ENCODE results near the gene ZNF701. TPM values are rescaled to one million over a fixed set of nuclear protein-coding genes. Genes with fewer than 3 reads are reported as not detected.
"Not testable (repeated sequence)": the region's sequence is repeated elsewhere in the genome, so short reads cannot be mapped to it uniquely, and the experiment has no call there.

ZNF701 gene
- total and polyA plus RNA-seq, 2 of the 13 experiments (the other 11 are each of a cell fraction or from before 2014, with no cell fraction given): 4.5 to 6.3 TPM

DNA sequence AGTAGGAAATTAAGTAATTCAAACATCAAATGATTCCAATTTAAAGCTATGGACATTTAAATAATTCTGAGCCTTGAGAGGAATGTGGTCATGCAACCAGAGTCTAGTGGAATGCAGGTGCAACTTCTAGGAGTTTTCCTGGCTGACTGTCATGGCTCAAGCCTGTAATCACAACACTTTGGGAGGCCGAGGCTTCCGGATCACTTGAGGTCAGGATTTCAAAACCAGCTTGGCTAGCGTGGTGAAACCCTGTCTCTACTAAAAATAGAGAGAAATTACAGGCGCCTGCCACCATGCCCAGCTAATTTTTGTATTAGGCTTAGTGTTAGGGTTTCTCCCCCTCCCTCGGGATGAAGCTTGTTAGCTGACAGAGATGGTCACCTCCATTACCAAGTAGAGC is 36.2 kb upstream of the ZNF701 start:
- no TSS peak for BruUV-seq (replicated peaks)
- Histone ChIP-seq H3K4me1 (ENCODE audit: insufficient read depth, low read length) (peaks cover 4% of the 10 kb centered on the region), H3K9me3 (ENCODE audit: low read length) (peaks cover 3% of the 10 kb centered on the region), H3K36me3 (replicated peaks in 1 of 2; ENCODE audit: control insufficient read depth in 1 of 2, insufficient read depth in 2 of 2, low read length in 2 of 2) (peaks cover 0 to 8% of the 10 kb centered on the region in 2 experiments; a peak in 3 of 5 replicates), H3K4me3 (replicated peaks in 1 of 3; ENCODE audit: insufficient read depth in 1 of 3, low read depth in 2 of 3, low read length in 3 of 3) (no peak overlapping the region), H2AFZ (ENCODE audit: low read length) (no peak overlapping the region), H4K20me1 (ENCODE audit: insufficient read depth, low read length) (no peaks in the 10 kb centered on the region), H3K27ac (ENCODE audit: extremely low read length, insufficient read depth, low read length) (no peak overlapping the region), H3K79me2 (ENCODE audit: insufficient read depth, low read length) (no peaks in the 10 kb centered on the region), H3K9ac (ENCODE audit: insufficient read depth, low read depth, low read length) (no peak overlapping the region), H3K27me3 (ENCODE audit: control insufficient read depth in 1 of 2, insufficient read depth in 2 of 2, low read length in 2 of 2) (no peaks in the 10 kb centered on the region), H3K4me2 (ENCODE audit: low read depth, low read length) (no peak overlapping the region)
- CTCF ChIA-PET (ENCODE audit: low intra/inter-chr PET ratio, low total read pairs): no interaction called here
- FAIRE-seq: no peak
- POLR2A ChIA-PET: interaction anchor here (0.6 kb wide), 1 partner anchor 146 kb away, joined by 6 read pairs; no protein-coding TSS in a partner anchor
- 95% methylated on average over 3 of the region's 5 CpGs for WGBS (ENCODE audit: low lambda C conversion rate)
- no peak for ATAC-seq
- no peak for TF ChIP-seq DNMT3B (CRISPR knock-in tag; conservative IDR thresholded peaks at IDR 0.05)
- no peak for TF ChIP-seq JUN (CRISPR knock-in tag; IDR thresholded peaks at IDR 0.05)
- no peak for TF ChIP-seq ZBTB7A (CRISPR knock-in tag; IDR thresholded peaks at IDR 0.05)
- TF ChIP-seq SYNCRIP (IDR thresholded peaks at IDR 0.05; ENCODE audit: insufficient read depth, low read depth, low read length): no peak
- TF ChIP-seq, protein P1, sequence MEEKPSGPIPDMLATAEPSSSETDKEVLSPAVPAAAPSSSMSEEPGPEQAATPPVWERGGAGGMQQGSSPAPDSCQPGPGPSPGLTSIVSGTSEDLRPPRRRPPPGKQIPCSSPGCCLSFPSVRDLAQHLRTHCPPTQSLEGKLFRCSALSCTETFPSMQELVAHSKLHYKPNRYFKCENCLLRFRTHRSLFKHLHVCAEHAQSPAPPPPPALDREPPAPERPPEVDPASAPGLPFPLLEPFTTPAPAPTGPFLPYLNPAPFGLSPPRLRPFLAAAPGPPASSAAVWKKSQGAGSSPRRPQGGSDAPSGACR (CRISPR knock-in tag; IDR thresholded peaks at IDR 0.05): no peak
- no peak for TF ChIP-seq ZNF775 (CRISPR knock-in tag; IDR thresholded peaks at IDR 0.05; ENCODE audit: borderline replicate concordance)
- no peak for TF ChIP-seq FOXO1 (CRISPR knock-in tag; IDR thresholded peaks at IDR 0.05)
- no peak for TF ChIP-seq FLYWCH1 (CRISPR knock-in tag; IDR thresholded peaks at IDR 0.05)
- no peak for TF ChIP-seq ZNF431 (CRISPR knock-in tag; IDR thresholded peaks at IDR 0.05; ENCODE audit: borderline replicate concordance, low read depth)
- TF ChIP-seq ZNF780A (CRISPR knock-in tag; IDR thresholded peaks at IDR 0.05): no peak
- no peak for TF ChIP-seq ZFYVE20 (CRISPR knock-in tag; IDR thresholded peaks at IDR 0.05; ENCODE audit: borderline replicate concordance, low read depth)
- TF ChIP-seq NFATC3 (CRISPR knock-in tag; IDR thresholded peaks at IDR 0.05): no peak
- in situ Hi-C loops (cut with HindIII; ENCODE audit: extremely low pct_ligation_motif_present, low pct_unique_long_range_greater_than_20kb): no loop called here
- DNase-seq (ENCODE audit: low spot score): no peak
- intact Hi-C loops (cut with micrococcal nuclease; ENCODE audit: unreplicated experiment): no loop called here

DNA sequence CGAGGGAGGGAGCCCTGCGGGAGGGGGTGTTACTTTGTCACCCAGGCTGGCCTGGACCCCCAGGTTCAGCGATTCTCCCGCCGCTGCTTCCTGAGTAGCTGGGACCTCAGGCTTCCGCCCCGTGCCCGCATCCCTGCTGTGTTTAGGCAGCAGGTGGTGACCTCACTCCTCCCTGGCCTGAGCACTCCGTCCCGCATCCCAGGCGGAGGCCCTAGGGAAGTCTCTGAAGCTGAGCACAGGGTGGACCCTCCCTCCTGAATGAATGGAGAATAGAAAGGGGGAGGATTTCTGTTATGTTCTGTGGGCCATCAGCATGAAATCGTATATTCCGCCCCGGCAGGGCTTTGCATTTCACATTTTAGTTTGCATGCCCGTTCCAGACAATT is 34.7 kb upstream of the ZNF701 start:
- H3K4me2 ChIP-seq (ENCODE audit: low read depth, low read length); intact Hi-C loops (cut with micrococcal nuclease; ENCODE audit: unreplicated experiment); FAIRE-seq; H3K4me3 ChIP-seq (replicated peaks in 1 of 3; ENCODE audit: insufficient read depth in 1 of 3, low read depth in 2 of 3, low read length in 3 of 3); BruUV-seq (replicated peaks); CTCF ChIA-PET (ENCODE audit: low intra/inter-chr PET ratio, low total read pairs); H2AFZ ChIP-seq (ENCODE audit: low read length); H3K9ac ChIP-seq (ENCODE audit: insufficient read depth, low read depth, low read length); H3K27ac ChIP-seq (ENCODE audit: extremely low read length, insufficient read depth, low read length); H4K20me1 ChIP-seq (ENCODE audit: insufficient read depth, low read length); H3K4me1 ChIP-seq (ENCODE audit: insufficient read depth, low read length); H3K79me2 ChIP-seq (ENCODE audit: insufficient read depth, low read length); H3K36me3 ChIP-seq (replicated peaks in 1 of 2; ENCODE audit: control insufficient read depth in 1 of 2, insufficient read depth in 2 of 2, low read length in 2 of 2); H3K27me3 ChIP-seq (ENCODE audit: control insufficient read depth in 1 of 2, insufficient read depth in 2 of 2, low read length in 2 of 2); ATAC-seq; POLR2A ChIA-PET; in situ Hi-C loops (cut with HindIII; ENCODE audit: extremely low pct_ligation_motif_present, low pct_unique_long_range_greater_than_20kb); DNase-seq (ENCODE audit: low spot score): not testable (repeated sequence)
- WGBS (ENCODE audit: low lambda C conversion rate): 98% methylated on average over 14 of the region's 15 CpGs
- H3K9me3 ChIP-seq (ENCODE audit: low read length): peaks cover 11% of the 10 kb centered on the region

All from HepG2 (cell line).